Suprapubic skin (tissue), 4 donors: ENCODE results near the gene SMYD3. TPM values are rescaled to one million over a fixed set of nuclear protein-coding genes. Genes with fewer than 3 reads are reported as not detected.

Experiments
- DNase-seq, 2 donors: peaks; one replicate each; pipeline ENCODE4 v3.0.0-alpha.2; 2019; ENCODE audit warnings: low spot score in 2 of 2
- H3K27ac ChIP-seq: fragments of 200-600 bp; sonication (generic); one replicate; pipeline ENCODE4 v1.5.1; 2019
- H3K27me3 ChIP-seq: fragments of 200-600 bp; sonication (generic); one replicate; pipeline ENCODE4 v1.5.1; 2019
- H3K36me3 ChIP-seq: fragments of 200-600 bp; sonication (generic); one replicate; pipeline ENCODE4 v1.5.1; 2019
- H3K4me1 ChIP-seq: fragments of 200-600 bp; sonication (generic); one replicate; pipeline ENCODE4 v1.5.1; 2019
- H3K4me3 ChIP-seq: fragments of 200-600 bp; sonication (generic); one replicate; pipeline ENCODE4 v1.5.1; 2019; ENCODE audit warnings: mild to moderate bottlenecking
- H3K9me3 ChIP-seq: fragments of 200-600 bp; sonication (generic); one replicate; pipeline ENCODE4 v1.5.1; 2019
- CTCF ChIP-seq, 2 donors: fragments of 200-600 bp in 1 of 2; fragments of 450-650 bp in 1 of 2; sonication (generic) in 1 of 2; IDR thresholded peaks; one replicate each; pipeline ENCODE4 v1.5.1; 2016 to 2019; ENCODE audit warnings: antibody characterized with exemption in 2 of 2, mild to moderate bottlenecking in 1 of 2, moderate library complexity in 1 of 2
- EP300 ChIP-seq: sonication (generic); formaldehyde crosslinking; IDR thresholded peaks from one replicate; pipeline ENCODE4 v1.6.1; 2017; ENCODE audit warnings: antibody characterized with exemption
- POLR2A ChIP-seq, 2 donors: fragments of 450-650 bp; IDR thresholded peaks; one replicate each; pipeline ENCODE4 v1.6.1; 2017; ENCODE audit warnings: antibody characterized with exemption in 2 of 2, mild to moderate bottlenecking in 2 of 2, moderate library complexity in 2 of 2
- POLR2AphosphoS5 ChIP-seq, 3 donors: sonication (generic); formaldehyde crosslinking; IDR thresholded peaks; one replicate each; pipeline ENCODE4 v1.6.1; 2017; ENCODE audit warnings: antibody characterized with exemption in 3 of 3
- whole genome bisulfite sequencing: methylation state at CpG from one replicate; pipeline ENCODE4 v1.1.5; 2018; 5-methylcytosine and 5-hydroxymethylcytosine counted together
- total RNA-seq, 4 donors: library from RNA; depleted of rRNA; stranded (reverse); fragments of >200 nt; gene quantifications; one replicate each; pipeline ENCODE4 v1.1.0, GENCODE V29; 2016

Gene SMYD3
- total RNA-seq, 4 donors from 2014 or later: 14.5 to 33.6 (median 18.9) TPM

- WGBS: 82% methylated on average over 3 of the region's 3 CpGs
- no peaks in the 10 kb centered on the region for H3K36me3 ChIP-seq
- TF ChIP-seq CTCF (IDR thresholded peaks at IDR 0.05) (no peak), POLR2A (IDR thresholded peaks at IDR 0.05) (no peak), POLR2AphosphoS5 (IDR thresholded peaks at IDR 0.05) (no peak), EP300 (no peak)
These were observed 239.7 kb downstream of the SMYD3 start for GRCh38 chr1:246267426-246267825.

GRCh38 chr1:246265481-246265880, 241.6 kb downstream of the SMYD3 start:
- WGBS: 88% methylated on average over 2 of the region's 2 CpGs
- H3K4me1 ChIP-seq: no peaks in the 10 kb centered on the region
- H3K27me3 ChIP-seq: no peaks in the 10 kb centered on the region
- H3K9me3 ChIP-seq: no peaks in the 10 kb centered on the region
- no peaks in the 10 kb centered on the region for H3K36me3 ChIP-seq
- DNase-seq: no peak
- TF ChIP-seq EP300: no peak
- TF ChIP-seq CTCF (IDR thresholded peaks at IDR 0.05): no peak
- no peak for TF ChIP-seq POLR2AphosphoS5 (IDR thresholded peaks at IDR 0.05)
- no peak for TF ChIP-seq POLR2A (IDR thresholded peaks at IDR 0.05)
- H3K27ac ChIP-seq: no peak overlapping the region
- no peak overlapping the region for H3K4me3 ChIP-seq

More at GRCh38 chr1:246267426-246267825, 239.7 kb downstream of the SMYD3 start:
- no peaks in the 10 kb centered on the region for H3K27me3 ChIP-seq
- no peaks in the 10 kb centered on the region for H3K4me1 ChIP-seq
- no peaks in the 10 kb centered on the region for H3K9me3 ChIP-seq
- no peak overlapping the region for H3K27ac ChIP-seq
- no peak for DNase-seq
- no peak overlapping the region for H3K4me3 ChIP-seq

- DNase-seq: no peak
- no peaks in the 10 kb centered on the region for H3K27me3 ChIP-seq
- H3K4me3 ChIP-seq: no peak overlapping the region
- 79% methylated on average over 6 of the region's 6 CpGs for WGBS
- no peaks in the 10 kb centered on the region for H3K4me1 ChIP-seq
- TF ChIP-seq EP300: no peak
- no peaks in the 10 kb centered on the region for H3K9me3 ChIP-seq
- H3K36me3 ChIP-seq: no peaks in the 10 kb centered on the region
- no peak overlapping the region for H3K27ac ChIP-seq
These were observed 244.8 kb downstream of the SMYD3 start for GRCh38 chr1:246262281-246262680.

GRCh38 chr1:246261639-246262038, 245.4 kb downstream of the SMYD3 start:
- Histone ChIP-seq H3K9me3 (no peaks in the 10 kb centered on the region), H3K27ac (no peak overlapping the region), H3K4me1 (no peaks in the 10 kb centered on the region), H3K36me3 (no peaks in the 10 kb centered on the region), H3K4me3 (no peak overlapping the region), H3K27me3 (no peaks in the 10 kb centered on the region)
- WGBS: 91% methylated on average over 3 of the region's 3 CpGs
- TF ChIP-seq POLR2A (IDR thresholded peaks at IDR 0.05): no peak
- TF ChIP-seq POLR2AphosphoS5 (IDR thresholded peaks at IDR 0.05): no peak
- DNase-seq: no peak

GRCh38 chr1:246258250-246258649, 248.8 kb downstream of the SMYD3 start:
- TF ChIP-seq POLR2AphosphoS5 (IDR thresholded peaks at IDR 0.05): no peak
- TF ChIP-seq POLR2A (IDR thresholded peaks at IDR 0.05): no peak
- TF ChIP-seq CTCF (IDR thresholded peaks at IDR 0.05): no peak
- TF ChIP-seq EP300: no peak
- H3K4me3 ChIP-seq: no peak overlapping the region
- 93% methylated on average over 4 of the region's 4 CpGs for WGBS
- no peaks in the 10 kb centered on the region for H3K4me1 ChIP-seq
- no peaks in the 10 kb centered on the region for H3K36me3 ChIP-seq
- no peaks in the 10 kb centered on the region for H3K27me3 ChIP-seq
- no peak for DNase-seq
- peaks cover 5% of the 10 kb centered on the region for H3K9me3 ChIP-seq
- no peak overlapping the region for H3K27ac ChIP-seq

- H3K27ac ChIP-seq: no peak overlapping the region
- no peaks in the 10 kb centered on the region for H3K36me3 ChIP-seq
- no peak for DNase-seq
- 78% methylated on average over 2 of the region's 2 CpGs for WGBS
- no peak for TF ChIP-seq POLR2AphosphoS5 (IDR thresholded peaks at IDR 0.05)
- no peak for TF ChIP-seq CTCF (IDR thresholded peaks at IDR 0.05)
- no peak for TF ChIP-seq EP300
- TF ChIP-seq POLR2A (IDR thresholded peaks at IDR 0.05): no peak
- H3K4me1 ChIP-seq: no peaks in the 10 kb centered on the region
- H3K9me3 ChIP-seq: peaks cover 5% of the 10 kb centered on the region
- H3K4me3 ChIP-seq: no peak overlapping the region
- no peaks in the 10 kb centered on the region for H3K27me3 ChIP-seq
These were observed 251.3 kb downstream of the SMYD3 start for GRCh38 chr1:246255773-246256172.
